OCI-LY3 (cell line): Measurements from ENCODE around the gene KLHL9.

Experiments used
- CTCF ChIP-seq: fragments of 200-600, 300-600 bp; sonication (generic); IDR thresholded peaks from 2 replicates; pipeline ENCODE4 v1.5.1; 2014; ENCODE audit warnings: antibody characterized with exemption, low read length, low read depth
- EZH2phosphoT487 ChIP-seq: fragments of 200-600 bp; shearing (Covaris generic); IDR thresholded peaks from 2 replicates; pipeline ENCODE4 v1.6.1; 2018; ENCODE audit warnings: antibody characterized with exemption, mixed run types, low read depth

GRCh38 chr9:21322911-21323461 is 12.2 kb downstream of the KLHL9 start:
- TF ChIP-seq CTCF = no peak
- no peak for TF ChIP-seq EZH2phosphoT487
